Inflammatory macrophage treated with lipopolysaccharide for 4 hours (primary cell): ENCODE measurements around the gene ANK3.
"Not testable (repeated sequence)": the region's sequence is repeated elsewhere in the genome, so short reads cannot be mapped to it uniquely, and the experiment has no call there.

ENCODE experiments used
- DNase-seq: peaks from one replicate; pipeline ENCODE4 v3.0.0-alpha.2; 2020

The ANK3 gene

GRCh38 chr10:60299961-60300883 is 89.5 kb downstream of the ANK3 start:
- DNase-seq, result no peak

- no peak for DNase-seq
Observed at GRCh38 chr10:60299390-60299778, 90.3 kb downstream of the ANK3 start.

GRCh38 chr10:60298408-60299389 is 91.0 kb downstream of the ANK3 start:
- DNase-seq, result no peak

- DNase-seq, result no peak
Observed at GRCh38 chr10:60296073-60296472, 93.6 kb downstream of the ANK3 start.

- no peak for DNase-seq
Observed at GRCh38 chr10:60295028-60295937, 94.4 kb downstream of the ANK3 start.

- no peak for DNase-seq
Observed at GRCh38 chr10:60293581-60294175, 96.0 kb downstream of the ANK3 start.

GRCh38 chr10:60292998-60293397 is 96.7 kb downstream of the ANK3 start:
- no peak for DNase-seq

- not testable (repeated sequence) for DNase-seq
Observed at GRCh38 chr10:60292536-60292935, 97.1 kb downstream of the ANK3 start.

- DNase-seq, result no peak
Observed at GRCh38 chr10:60291344-60291930, 98.2 kb downstream of the ANK3 start.

- DNase-seq, result no peak
Observed at GRCh38 chr10:60290558-60290957, 99.1 kb downstream of the ANK3 start.

GRCh38 chr10:60289800-60290199 is 99.9 kb downstream of the ANK3 start:
- DNase-seq, result no peak

GRCh38 chr10:60288256-60288655 is 101.4 kb downstream of the ANK3 start:
- DNase-seq, result no peak

GRCh38 chr10:60286559-60286958 is 103.1 kb downstream of the ANK3 start:
- DNase-seq, result no peak

GRCh38 chr10:60283397-60283796 is 106.3 kb downstream of the ANK3 start:
- no peak for DNase-seq

- peak; percentile 90 for DNase-seq
Observed at GRCh38 chr10:60282771-60283353, 106.8 kb downstream of the ANK3 start.

GRCh38 chr10:60281792-60282353 is 107.8 kb downstream of the ANK3 start:
- DNase-seq, result no peak

GRCh38 chr10:60281331-60281730 is 108.3 kb downstream of the ANK3 start:
- no peak for DNase-seq

GRCh38 chr10:60280475-60280874 is 109.2 kb downstream of the ANK3 start:
- no peak for DNase-seq

- DNase-seq, result no peak
Observed at GRCh38 chr10:60277656-60278055, 112.0 kb downstream of the ANK3 start.

GRCh38 chr10:60276232-60276631 is 113.4 kb downstream of the ANK3 start:
- no peak for DNase-seq
